ENCODE measurements around the gene OTUB1.

Gene OTUB1

DNA sequence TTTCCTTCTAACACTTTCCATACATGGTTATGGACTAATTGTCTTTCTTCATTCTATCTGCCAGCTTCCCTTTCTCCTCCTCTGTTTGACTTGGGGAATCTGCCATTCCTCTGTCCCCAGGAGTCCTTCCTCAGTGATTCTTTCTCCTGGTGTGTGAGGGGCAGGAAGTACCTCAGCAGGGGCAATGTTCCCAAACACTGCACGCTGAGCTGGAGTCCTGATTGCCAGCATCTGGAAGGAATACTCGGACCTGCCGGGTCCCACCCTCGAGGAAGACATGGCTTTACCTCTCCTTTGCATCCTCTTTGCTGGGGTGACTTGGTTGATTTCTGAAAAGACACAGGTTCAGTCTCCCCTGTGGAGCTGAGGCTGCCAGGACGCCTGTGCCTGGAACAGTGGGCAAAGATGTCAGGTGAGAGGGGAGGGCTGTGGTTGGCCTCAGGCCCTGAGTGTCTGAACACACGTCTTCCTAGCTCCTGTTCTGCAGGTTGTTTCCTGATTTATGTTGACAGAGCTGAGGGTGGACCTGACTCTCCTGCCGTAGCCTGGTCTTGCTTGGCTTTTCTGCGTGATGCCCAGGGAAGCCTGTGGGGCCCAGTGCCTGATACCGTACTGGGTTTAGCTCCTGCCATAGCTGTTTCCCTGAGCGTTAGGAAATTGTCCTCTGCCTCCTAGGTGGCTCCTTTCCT lies 7.5 kb upstream of the OTUB1 start:
- no peak for DNase-seq (ENCODE audit: low read depth)

DNA sequence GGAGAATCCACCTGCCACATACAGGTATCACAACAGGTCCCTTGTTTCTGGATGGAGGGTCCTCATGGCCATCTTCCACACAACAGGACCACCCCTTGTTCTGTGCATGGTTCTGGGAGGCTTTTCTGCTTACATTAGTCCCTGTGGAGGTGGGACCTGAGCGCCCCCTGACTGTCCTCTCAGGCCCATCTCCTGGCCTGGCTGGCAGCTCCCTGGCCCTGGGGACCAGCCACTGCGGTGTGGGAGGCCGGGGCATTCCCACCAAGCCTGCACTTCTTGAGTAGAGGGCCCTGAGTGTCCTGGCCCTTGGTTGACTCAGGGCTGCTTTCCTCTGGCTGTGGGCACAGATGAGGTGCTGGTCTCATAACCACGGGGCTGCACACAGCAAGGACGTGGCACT lies 6.8 kb upstream of the OTUB1 start:
- no peak for DNase-seq (ENCODE audit: low read depth)

DNA sequence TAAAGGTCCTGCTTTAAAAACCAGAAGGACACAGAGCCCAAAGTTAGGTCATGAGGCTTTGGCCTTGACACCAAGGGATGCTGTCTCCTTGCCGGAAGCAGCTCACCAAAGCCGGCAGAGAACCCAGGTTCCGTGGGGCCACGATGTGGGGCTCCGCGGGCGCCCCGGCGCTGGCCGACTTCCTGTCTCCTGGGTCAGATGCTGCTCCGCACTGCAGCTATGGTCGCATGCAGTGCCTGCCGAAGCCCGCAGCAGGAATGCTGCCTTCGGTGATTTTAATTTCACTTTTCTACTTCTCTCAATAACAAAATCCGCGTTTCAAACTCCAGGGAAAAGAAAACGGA lies 454 bp upstream of the OTUB1 start:
- peak; percentile 29 for DNase-seq (ENCODE audit: low read depth)

DNA sequence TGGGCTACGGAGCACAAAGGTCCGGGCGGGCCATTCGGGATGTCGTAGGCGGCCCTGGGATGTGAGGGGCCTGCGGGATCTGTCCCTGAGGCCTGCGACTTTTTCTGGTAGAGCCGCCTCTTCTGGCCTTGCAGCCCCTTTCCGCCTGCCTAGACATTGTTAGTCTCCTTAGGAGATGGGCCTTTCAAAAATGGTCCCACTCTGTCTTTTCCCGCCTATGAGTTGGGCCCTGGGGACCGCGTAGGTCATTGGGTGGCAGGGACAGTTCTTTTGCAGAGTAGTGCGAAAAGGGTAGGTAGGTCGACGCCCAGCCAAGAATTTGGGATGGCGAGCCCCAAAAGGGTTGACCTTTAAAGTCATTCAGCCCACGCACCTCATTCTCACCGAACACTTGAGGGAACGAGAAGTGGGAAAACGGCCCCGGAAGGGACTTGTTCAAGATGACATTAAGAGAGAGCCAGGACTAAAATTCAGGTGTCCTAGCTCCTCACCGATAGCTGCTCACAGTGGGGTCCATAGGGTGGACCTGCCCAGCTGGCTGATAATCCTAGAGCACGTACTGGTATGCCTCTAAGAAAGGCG lies 785 bp downstream of the OTUB1 start:
- no peak for DNase-seq (ENCODE audit: low read depth)

DNA sequence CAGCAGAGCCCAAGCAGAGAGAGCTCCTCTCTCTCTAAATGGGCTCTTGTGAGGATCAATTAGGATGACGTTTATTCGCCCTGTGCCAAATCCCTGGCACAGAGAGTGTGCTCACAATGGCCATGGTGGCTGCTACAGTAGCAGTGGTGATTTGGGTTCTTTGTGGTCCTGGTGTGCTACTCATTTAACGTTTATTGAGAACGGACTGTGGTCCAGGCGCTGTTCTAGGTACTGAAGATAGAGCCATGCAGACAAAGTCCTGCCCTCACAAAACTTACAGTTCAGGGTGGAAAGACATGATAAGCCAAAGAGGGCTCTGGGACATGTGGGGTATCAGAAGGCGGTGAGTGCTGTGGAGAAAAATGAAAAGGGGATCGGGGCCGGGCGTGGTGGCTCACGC lies 5.3 kb downstream of the OTUB1 start:
- DNase-seq (ENCODE audit: low read depth): no peak

DNA sequence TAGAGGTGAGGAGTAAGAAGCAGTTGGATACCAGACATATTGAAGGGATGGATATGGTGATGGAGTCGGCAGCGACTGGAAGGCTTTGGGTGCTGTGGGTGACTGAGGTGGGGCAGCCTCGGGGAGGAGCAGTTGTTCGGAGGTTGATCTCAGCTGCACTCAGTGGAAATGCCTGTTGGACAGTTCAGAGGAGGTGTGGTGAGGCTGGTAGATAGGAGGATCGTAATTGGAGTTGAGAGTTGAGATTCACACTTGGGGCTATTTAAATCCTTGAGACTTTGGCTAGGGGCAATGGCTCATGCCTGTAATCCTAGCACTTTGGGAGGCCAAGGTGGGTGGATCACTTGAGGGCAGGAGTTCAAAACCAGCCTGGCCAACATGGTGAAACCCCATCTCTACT lies 6.9 kb downstream of the OTUB1 start:
- DNase-seq (ENCODE audit: low read depth): no peak

DNA sequence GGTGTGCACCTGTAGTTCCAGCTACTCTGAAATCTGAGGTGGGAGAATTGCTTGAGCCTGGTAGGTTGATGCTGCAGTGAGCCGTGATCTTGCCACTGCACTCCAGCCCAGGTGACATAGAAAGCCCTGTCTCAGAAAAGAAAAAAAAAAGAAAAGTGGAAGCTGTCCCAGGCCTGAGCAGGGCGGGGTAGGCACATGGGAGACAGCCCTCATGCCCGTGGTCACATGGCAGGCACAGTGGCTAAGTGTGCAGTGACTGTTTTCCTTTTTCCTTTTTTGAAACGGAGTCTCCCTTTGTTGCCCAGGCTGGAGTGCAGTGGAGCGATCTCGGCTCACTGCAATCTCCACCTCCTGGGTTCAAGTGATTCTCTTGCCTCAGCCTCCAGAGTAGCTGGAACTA lies 7.8 kb downstream of the OTUB1 start:
- no peak for DNase-seq (ENCODE audit: low read depth)

DNA sequence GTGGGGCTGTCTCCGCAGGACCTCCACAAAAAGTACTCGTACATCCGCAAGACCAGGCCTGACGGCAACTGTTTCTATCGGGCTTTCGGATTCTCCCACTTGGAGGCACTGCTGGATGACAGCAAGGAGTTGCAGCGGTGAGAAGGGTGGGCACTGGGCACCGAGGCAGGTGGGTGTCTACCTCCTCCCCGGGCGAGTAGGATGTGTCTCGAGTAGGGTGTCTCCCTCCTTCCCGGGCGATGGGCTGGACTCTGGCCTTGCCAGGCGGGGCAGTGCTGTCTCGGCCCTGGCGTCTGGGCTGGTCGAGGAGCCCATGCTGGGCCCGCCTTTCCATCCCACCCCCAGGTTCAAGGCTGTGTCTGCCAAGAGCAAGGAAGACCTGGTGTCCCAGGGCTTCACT lies 10.3 kb downstream of the OTUB1 start:
- no peak for DNase-seq (ENCODE audit: low read depth)

DNA sequence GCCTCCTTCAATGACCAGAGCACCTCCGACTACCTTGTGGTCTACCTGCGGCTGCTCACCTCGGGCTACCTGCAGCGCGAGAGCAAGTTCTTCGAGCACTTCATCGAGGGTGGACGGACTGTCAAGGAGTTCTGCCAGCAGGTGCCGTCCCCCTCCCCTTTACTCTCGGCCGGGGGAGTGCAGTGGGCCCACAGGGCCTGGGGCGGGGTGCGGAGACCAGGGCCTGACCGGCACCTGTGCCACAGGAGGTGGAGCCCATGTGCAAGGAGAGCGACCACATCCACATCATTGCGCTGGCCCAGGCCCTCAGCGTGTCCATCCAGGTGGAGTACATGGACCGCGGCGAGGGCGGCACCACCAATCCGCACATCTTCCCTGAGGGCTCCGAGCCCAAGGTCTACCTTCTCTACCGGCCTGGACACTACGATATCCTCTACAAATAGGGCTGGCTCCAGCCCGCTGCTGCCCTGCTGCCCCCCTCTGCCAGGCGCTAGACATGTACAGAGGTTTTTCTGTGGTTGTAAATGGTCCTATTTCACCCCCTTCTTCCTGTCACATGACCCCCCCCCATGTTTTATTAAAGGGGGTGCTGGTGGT lies 11.0 kb downstream of the OTUB1 start:
- no peak for DNase-seq (ENCODE audit: low read depth)

DNA sequence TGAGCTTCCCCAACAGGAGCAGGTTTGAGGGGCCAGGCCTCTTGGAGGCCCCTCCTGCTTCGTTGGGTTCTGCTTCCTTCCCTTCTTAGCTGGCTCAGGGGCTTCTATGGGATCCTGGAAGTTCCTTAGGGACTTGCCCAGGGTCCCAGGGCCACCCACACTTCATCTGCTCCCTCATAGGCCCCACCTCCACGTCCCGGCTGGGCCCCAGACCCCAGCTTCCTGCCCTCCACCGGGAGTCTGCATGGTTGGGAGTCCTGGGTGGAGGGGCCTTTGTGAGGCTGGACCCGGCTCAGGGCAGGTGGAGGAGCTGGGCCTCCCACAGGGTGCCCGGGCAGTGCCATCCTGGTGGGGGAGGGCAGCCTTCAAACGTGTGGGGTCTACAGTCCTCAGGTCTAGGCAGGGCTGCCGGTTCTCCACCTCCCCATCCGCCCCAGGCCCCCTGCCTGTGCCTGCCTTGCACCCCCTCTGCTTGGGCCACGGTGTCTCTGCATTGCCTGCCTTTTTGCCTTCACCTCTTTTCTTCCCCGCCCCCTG lies 11.6 kb downstream of the OTUB1 start:
- DNase-seq (ENCODE audit: low read depth): no peak

DNA sequence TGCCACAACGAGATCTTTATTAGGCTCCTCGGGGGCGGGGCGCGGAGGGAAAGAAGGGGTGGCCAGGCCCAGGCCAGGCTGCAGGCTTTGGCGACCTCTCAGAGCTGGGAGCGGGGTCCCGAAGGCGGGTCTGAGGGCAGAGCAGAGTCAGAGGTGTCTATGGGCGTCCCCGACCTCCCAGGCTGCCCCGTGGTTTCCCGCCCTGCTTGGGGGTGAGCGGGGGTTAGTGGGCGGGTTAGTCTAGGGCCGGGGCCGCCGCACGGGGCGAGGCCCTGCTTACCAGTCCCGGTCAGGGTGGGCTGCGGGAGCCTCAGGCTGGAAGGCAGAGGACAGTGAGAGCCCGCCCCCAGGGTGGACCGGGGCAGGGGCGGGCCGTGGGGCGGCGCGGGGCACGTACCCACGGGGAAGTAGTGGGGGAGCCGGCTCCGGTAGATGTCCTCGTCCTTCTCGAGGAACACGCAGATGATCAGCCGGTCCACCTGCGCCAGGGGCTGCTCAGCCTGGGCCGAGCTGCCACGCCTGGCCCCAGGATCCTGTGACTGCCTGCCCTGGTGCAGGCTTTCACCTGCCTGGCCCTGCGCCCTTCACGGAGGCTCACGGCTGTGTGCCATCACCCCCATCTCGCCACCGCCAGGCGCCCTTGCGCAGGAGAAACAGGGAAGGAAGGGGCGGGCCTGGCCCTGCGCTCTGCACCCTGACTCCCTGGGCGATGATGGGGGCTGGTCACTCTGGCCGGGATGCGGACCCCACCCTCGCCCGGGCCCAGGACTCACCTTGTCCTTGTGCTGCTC lies 12.5 kb downstream of the OTUB1 start:
- no peak for DNase-seq (ENCODE audit: low read depth)

DNA sequence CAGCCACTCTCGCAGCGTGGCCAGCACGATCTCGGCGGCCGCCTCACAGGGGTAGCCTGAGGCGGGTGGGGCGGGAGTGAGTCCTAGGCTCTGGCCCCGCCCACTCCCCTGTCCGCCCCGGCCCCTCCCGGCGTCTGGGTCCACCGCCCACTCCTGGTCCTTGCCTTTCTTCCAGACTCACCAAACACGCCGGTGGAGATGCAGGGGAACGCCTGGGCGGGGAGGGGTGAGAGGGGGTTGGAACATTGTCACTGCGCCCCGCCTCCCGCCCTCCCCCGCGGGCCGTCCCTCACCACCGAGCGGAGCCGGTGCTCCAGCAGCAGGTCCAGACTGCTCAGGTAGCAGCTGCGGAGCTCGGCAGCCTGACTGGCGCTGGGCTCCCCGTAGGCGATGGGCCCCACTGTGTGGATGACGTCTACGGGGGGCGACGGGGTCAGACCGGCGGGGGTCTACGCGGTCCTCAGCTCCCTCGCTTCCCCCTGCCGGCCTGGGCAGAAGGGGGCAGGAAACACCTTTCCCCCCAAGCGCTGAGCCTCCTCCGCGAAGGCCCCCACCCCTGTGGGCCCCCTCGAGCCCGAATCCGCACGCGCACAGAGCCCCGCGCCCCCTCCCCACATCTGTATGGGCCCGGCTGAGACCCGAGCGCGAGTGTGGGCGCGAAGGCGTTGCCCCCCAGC lies 13.2 kb downstream of the OTUB1 start:
- DNase-seq (ENCODE audit: low read depth): peak; percentile 16

DNA sequence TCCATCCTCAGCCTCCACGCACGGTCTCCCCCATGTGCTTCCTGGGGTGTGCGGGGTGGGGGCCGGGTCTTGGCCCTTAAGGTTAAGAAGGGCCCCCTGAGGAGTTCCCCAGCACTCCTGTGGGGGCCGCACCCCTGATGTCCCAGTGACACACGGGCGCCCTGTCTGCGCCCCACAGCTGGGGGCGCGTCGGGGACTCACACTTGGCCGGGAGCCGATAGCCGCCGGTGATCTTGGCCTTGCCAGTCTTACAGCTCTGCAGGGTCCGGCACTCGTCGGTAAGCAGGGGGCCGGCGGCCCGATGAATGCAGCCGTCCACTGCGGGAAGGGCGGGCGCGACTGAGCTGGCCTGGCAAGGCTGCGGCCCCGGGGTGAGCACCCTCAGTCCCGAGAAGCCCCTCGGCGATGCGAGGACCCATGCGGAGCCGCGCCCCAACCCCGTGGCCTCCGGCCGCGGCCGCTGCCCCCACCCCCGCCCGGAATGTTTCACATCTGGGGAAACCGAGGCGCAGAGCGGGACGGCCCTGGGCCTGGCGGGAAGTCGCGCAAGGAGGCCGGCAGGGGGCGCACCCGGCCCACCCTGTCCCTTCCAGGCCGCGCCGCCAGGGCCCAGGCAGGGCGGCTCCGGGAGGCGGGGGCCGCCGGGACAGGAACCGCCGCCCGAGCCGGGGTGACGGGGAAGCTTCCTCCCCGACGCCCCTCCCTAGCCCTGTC lies 13.9 kb downstream of the OTUB1 start:
- peak; percentile 35 for DNase-seq (ENCODE audit: low read depth)

DNA sequence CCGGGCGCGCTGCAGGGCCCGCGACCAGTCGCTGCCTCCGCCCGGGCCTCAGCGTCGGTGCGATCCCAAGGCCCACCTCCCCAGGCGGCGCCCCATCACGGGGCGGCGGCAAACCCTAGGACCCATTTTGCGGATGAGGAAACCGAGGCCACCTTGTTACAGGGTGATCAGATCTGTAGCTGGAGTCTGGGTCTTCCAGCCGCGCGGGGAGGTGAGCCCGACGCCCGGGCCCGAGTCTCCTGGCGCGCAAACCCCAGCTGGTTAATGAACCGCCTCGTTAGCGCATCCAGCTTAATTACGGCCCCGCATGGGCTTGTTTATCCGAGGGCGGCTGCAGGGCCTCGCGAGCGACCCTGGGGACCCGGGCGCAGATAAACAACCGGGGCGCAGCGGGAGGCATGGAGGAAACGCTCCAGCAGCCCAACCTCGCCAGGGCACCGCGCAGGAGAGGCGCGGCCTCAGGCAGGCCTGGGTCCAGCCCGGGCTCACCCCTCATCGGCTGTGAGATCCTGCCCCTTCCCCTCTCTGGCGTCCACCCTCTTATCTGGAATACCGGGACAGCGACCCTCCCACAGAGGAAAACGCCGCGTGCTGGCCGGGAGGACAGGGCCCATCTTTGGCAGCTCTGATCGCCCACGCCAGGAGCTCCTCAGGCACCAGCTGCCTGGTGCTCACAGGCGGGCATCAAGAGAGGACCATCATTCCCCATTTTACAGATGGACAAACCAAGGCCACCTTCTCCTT lies 14.7 kb downstream of the OTUB1 start:
- DNase-seq (ENCODE audit: low read depth): no peak

DNA sequence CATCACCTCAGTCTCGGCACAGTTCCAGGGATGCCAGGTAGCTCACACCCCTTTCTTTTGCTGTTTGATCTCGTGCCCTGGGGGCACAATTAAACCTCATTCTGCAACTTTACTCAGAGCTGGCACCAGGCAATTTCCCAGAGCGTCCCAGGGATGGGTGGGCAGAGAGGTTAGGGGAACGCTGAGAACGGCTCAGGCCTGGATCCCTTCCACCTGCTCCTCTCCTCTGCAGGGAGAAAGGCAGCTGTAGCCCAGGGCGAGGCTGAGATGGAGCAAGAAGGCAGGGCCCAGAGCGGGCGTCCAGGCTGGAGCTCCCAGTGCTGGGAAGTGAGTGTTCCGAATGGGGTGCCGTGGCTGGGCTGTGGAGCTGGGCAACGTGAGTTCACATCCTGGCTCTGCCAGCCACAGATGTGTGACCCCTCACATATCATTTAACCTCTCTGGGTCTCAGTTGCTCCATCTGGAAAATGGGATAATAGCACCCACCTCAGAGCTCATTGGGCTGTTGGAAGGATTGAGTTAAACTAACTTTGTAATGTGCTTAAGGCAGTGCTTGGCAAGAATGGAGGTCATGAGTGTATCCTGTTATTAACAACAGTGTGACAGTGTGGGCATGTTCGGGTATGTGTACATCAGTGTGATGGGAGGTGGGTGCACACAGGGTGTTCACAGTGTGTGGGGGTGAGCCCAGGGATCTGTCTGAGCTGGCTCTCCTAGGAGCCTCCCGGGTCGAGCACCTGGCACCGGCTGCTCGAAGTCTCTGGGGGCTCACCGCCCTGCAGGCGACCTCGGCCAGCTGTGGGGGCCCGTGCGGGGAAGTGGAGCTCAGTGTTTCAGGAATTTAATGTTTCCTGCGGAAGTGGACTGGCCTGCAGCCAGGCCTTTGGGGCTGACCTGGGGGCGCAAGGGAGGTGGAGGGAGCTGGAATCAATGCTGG lies 15.5 kb downstream of the OTUB1 start:
- no peak for DNase-seq (ENCODE audit: low read depth)

DNA sequence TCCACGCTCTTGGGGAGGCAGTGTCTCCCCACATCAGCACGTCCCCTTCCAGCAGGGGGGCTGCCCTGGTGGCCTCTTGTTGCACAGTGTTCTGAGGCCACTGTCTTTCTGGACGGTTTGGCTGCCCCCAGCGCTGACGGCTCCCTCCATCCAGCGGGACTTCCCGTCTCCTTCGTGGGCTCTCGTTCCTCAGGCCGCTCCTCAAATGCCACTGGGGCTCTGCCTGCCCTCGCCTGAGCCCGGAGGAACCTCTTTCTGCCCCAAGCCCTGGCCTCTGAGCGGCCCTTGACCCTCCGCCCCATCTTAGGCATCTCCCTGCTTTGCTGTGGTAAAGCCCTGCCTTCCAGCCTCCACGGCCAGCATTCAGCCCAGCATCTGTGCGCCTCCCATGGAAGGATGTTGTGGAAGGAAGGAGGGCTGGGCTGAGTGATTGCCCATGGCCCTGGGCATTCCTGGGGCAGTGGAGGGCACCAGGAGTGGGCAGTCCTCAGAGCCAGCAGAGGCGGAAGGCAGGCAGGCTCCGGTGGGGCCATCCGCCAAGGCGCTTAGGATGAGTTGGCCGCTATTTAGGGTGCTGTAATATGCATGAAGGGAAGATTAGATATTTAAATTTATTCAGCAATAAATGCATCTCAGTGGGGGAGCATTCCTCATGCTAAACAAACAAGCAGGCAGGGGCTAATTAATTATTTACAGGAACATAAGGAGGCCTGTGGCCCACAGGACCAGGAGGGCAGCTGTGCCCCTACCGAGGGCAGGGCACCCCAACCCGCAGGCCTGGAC lies 17.8 kb downstream of the OTUB1 start:
- no peak for DNase-seq (ENCODE audit: low read depth)

DNA sequence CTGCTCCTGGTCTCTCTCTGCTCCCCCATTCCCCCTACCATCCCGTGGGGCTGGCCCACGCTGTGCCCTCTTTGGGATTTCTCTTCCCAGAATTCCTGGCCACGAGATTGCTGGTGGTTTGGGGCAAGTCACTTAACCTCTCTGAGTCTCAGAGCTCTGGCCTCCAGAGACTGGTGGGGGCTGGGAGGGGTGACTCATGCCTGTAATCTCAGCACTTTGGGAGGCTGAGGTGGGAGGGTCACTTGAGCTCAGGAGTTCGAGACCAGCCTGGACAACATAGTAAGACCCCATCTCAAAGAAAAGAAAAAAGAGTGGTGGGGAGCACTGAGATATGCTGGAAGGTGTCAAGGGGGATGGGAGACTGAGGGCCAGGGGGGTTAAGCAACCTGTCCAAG lies 18.3 kb downstream of the OTUB1 start:
- no peak for DNase-seq (ENCODE audit: low read depth)

DNA sequence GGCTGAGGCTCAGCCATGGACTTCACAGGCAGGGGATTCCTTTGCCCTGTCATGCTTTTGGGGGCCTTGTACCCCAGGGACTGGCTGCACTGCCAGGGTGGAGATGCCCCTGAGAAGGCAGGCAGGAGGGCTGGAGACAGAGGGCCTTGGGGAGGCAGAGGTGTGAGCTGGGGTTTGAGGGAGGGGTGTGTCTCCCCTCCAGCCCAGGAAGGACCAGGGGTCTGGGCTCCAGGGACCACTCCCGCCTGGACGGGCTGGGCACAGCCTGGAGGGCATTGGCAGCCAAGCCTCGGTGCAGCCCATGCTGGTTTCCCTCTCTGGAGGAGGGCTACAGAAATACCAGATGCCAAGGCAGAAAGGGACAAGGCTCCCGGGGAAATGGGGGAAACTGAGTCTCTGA lies 19.5 kb downstream of the OTUB1 start:
- no peak for DNase-seq (ENCODE audit: low read depth)

DNA sequence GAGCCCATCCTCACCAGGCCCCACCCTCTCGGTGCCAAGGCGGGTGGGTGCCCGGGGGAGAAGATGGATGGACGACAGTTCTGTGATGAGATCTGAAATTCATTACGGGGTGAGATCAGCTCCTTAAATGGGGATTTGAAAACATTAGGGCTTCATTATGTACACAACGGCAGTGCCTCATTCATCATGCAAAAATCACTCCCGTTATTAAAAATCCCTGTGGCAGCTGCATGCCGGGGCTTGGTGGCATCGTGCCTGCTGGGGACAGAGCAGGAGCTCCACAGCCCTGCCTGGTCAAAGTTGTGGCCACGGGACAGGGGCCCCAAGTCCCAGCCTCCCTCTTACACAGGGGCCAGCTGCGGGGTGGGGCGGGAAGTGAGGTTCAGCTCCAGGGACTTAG lies 20.2 kb downstream of the OTUB1 start:
- DNase-seq (ENCODE audit: low read depth): no peak
